ENCODE results near the gene UBE2E2.

UBE2E2 gene

GRCh38 chr3:23242106-23242505, 39.0 kb downstream of the UBE2E2 start:
- no peak for ATAC-seq
- Mint-ChIP-seq H3K27me3 (no peaks in the 10 kb centered on the region), H3K4me1 (peaks cover 14% of the 10 kb centered on the region), H3K27ac (peak overlapping the region in 1 of 2 donors; percentile 28), H3K9me3 (no peaks in the 10 kb centered on the region), H3K4me3 (no peak overlapping the region)
- DNase-seq: no peak

GRCh38 chr3:23244324-23245041, 41.4 kb downstream of the UBE2E2 start:
- Mint-ChIP-seq H3K27ac (no peak overlapping the region), H3K9me3 (no peaks in the 10 kb centered on the region), H3K4me3 (no peak overlapping the region), H3K27me3 (no peaks in the 10 kb centered on the region), H3K4me1 (peaks cover 28% of the 10 kb centered on the region)
- ATAC-seq: no peak
- DNase-seq: no peak

GRCh38 chr3:23246651-23247050, 43.5 kb downstream of the UBE2E2 start:
- no peak overlapping the region for H3K27ac Mint-ChIP-seq
- DNase-seq: no peak
- peaks cover 38% of the 10 kb centered on the region for H3K4me1 Mint-ChIP-seq
- no peaks in the 10 kb centered on the region for H3K9me3 Mint-ChIP-seq
- H3K4me3 Mint-ChIP-seq: no peak overlapping the region
- no peak for ATAC-seq
- no peaks in the 10 kb centered on the region for H3K27me3 Mint-ChIP-seq

GRCh38 chr3:23248594-23249131, 45.5 kb downstream of the UBE2E2 start:
- ATAC-seq: no peak
- no peaks in the 10 kb centered on the region for H3K27me3 Mint-ChIP-seq
- no peaks in the 10 kb centered on the region for H3K9me3 Mint-ChIP-seq
- H3K4me3 Mint-ChIP-seq: no peak overlapping the region
- H3K4me1 Mint-ChIP-seq: peaks cover 34% of the 10 kb centered on the region
- no peak for DNase-seq
- H3K27ac Mint-ChIP-seq: no peak overlapping the region

GRCh38 chr3:23249961-23250360, 46.8 kb downstream of the UBE2E2 start:
- peak overlapping the region in 1 of 2 donors; percentile 19 for H3K27ac Mint-ChIP-seq

GRCh38 chr3:23252122-23252521, 49.0 kb downstream of the UBE2E2 start:
- peaks cover 52% of the 10 kb centered on the region for H3K4me1 Mint-ChIP-seq
- H3K9me3 Mint-ChIP-seq: no peaks in the 10 kb centered on the region
- no peaks in the 10 kb centered on the region for H3K27me3 Mint-ChIP-seq
- H3K4me3 Mint-ChIP-seq: no peak overlapping the region
- H3K27ac Mint-ChIP-seq: no peak overlapping the region
- ATAC-seq: no peak
- no peak for DNase-seq

More at GRCh38 chr3:23249961-23250360, 46.8 kb downstream of the UBE2E2 start:
- Mint-ChIP-seq H3K4me1 (peaks cover 44% of the 10 kb centered on the region), H3K9me3 (no peaks in the 10 kb centered on the region), H3K27me3 (no peaks in the 10 kb centered on the region), H3K4me3 (no peak overlapping the region)
- DNase-seq (no peak), ATAC-seq (peak; percentile 83)

- H3K4me1 Mint-ChIP-seq: peaks cover 57% of the 10 kb centered on the region
- ATAC-seq: peak; percentile 61
- H3K27me3 Mint-ChIP-seq: no peaks in the 10 kb centered on the region
- H3K9me3 Mint-ChIP-seq: no peaks in the 10 kb centered on the region
- no peak overlapping the region for H3K4me3 Mint-ChIP-seq
- DNase-seq: no peak
- H3K27ac Mint-ChIP-seq: no peak overlapping the region
Measured at GRCh38 chr3:23253214-23253613, 50.1 kb downstream of the UBE2E2 start.

- no peak overlapping the region for H3K4me3 Mint-ChIP-seq
- H3K9me3 Mint-ChIP-seq: no peaks in the 10 kb centered on the region
- ATAC-seq: no peak
- no peak overlapping the region for H3K27ac Mint-ChIP-seq
- no peaks in the 10 kb centered on the region for H3K27me3 Mint-ChIP-seq
- peaks cover 47% of the 10 kb centered on the region for H3K4me1 Mint-ChIP-seq
- DNase-seq: no peak
Measured at GRCh38 chr3:23254282-23254681, 51.2 kb downstream of the UBE2E2 start.

- DNase-seq: no peak
- no peak overlapping the region for H3K4me3 Mint-ChIP-seq
- ATAC-seq: no peak
- no peaks in the 10 kb centered on the region for H3K27me3 Mint-ChIP-seq
- H3K9me3 Mint-ChIP-seq: no peaks in the 10 kb centered on the region
- H3K4me1 Mint-ChIP-seq: peaks cover 41% of the 10 kb centered on the region
- no peak overlapping the region for H3K27ac Mint-ChIP-seq
Measured at GRCh38 chr3:23254835-23255234, 51.7 kb downstream of the UBE2E2 start.

GRCh38 chr3:23256741-23257435, 53.8 kb downstream of the UBE2E2 start:
- H3K27ac Mint-ChIP-seq: no peak overlapping the region

GRCh38 chr3:23258110-23258509, 55.0 kb downstream of the UBE2E2 start:
- H3K4me1 Mint-ChIP-seq: peaks cover 27% of the 10 kb centered on the region
- DNase-seq (no peak), ATAC-seq (no peak)
- no peak overlapping the region for H3K27ac Mint-ChIP-seq
- no peaks in the 10 kb centered on the region for H3K27me3 Mint-ChIP-seq
- H3K9me3 Mint-ChIP-seq: no peaks in the 10 kb centered on the region
- no peak overlapping the region for H3K4me3 Mint-ChIP-seq

More at GRCh38 chr3:23256741-23257435, 53.8 kb downstream of the UBE2E2 start:
- ATAC-seq (no peak), DNase-seq (no peak)
- Mint-ChIP-seq H3K4me3 (no peak overlapping the region), H3K9me3 (no peaks in the 10 kb centered on the region), H3K4me1 (peaks cover 30% of the 10 kb centered on the region), H3K27me3 (no peaks in the 10 kb centered on the region)

- H3K9me3 Mint-ChIP-seq: no peaks in the 10 kb centered on the region
- no peak for ATAC-seq
- H3K4me3 Mint-ChIP-seq: no peak overlapping the region
- DNase-seq: no peak
- no peaks in the 10 kb centered on the region for H3K27me3 Mint-ChIP-seq
- peaks cover 17% of the 10 kb centered on the region for H3K4me1 Mint-ChIP-seq
- H3K27ac Mint-ChIP-seq: no peak overlapping the region
Measured at GRCh38 chr3:23259515-23259914, 56.4 kb downstream of the UBE2E2 start.

GRCh38 chr3:23262766-23263165, 59.6 kb downstream of the UBE2E2 start:
- ATAC-seq (no peak), DNase-seq (no peak)
- peaks cover 10 to 16% of the 10 kb centered on the region in 2 donors for H3K9me3 Mint-ChIP-seq

GRCh38 chr3:23263796-23264195, 60.7 kb downstream of the UBE2E2 start:
- H3K4me1 Mint-ChIP-seq: no peaks in the 10 kb centered on the region
- no peaks in the 10 kb centered on the region for H3K27me3 Mint-ChIP-seq
- no peak overlapping the region for H3K27ac Mint-ChIP-seq
- H3K9me3 Mint-ChIP-seq: peaks cover 10 to 16% of the 10 kb centered on the region in 2 donors
- no peak overlapping the region for H3K4me3 Mint-ChIP-seq
- no peak for ATAC-seq
- no peak for DNase-seq

More at GRCh38 chr3:23262766-23263165, 59.6 kb downstream of the UBE2E2 start:
- Mint-ChIP-seq H3K4me1 (peaks cover 4% of the 10 kb centered on the region), H3K4me3 (no peak overlapping the region), H3K27ac (no peak overlapping the region), H3K27me3 (no peaks in the 10 kb centered on the region)

GRCh38 chr3:23264413-23264812, 61.3 kb downstream of the UBE2E2 start:
- Mint-ChIP-seq H3K4me1 (no peaks in the 10 kb centered on the region), H3K27ac (no peak overlapping the region), H3K4me3 (no peak overlapping the region), H3K9me3 (peaks cover 10 to 16% of the 10 kb centered on the region in 2 donors), H3K27me3 (no peaks in the 10 kb centered on the region)
- ATAC-seq (no peak), DNase-seq (no peak)

- ATAC-seq: peak; percentile 26
- peaks cover 9 to 23% of the 10 kb centered on the region in 2 donors for H3K9me3 Mint-ChIP-seq
- H3K4me3 Mint-ChIP-seq: no peak overlapping the region
- H3K27ac Mint-ChIP-seq: no peak overlapping the region
- peaks cover 7% of the 10 kb centered on the region for H3K4me1 Mint-ChIP-seq
- DNase-seq: no peak
- no peaks in the 10 kb centered on the region for H3K27me3 Mint-ChIP-seq
Measured at GRCh38 chr3:23270423-23270822, 67.3 kb downstream of the UBE2E2 start.

Data from stimulated activated naive CD8-positive, alpha-beta T cell treated with anti-CD3 and anti-CD28 coated beads, Interleukin-15, amount 100 ng/mL, for 72 hours (primary cell).